OCI-LY7 (cell line): ENCODE results near the gene SLFN5.

Experiments used
- CTCF ChIP-seq: fragments of 200-600 bp; sonication (generic); conservative IDR thresholded peaks from 2 replicates; pipeline ENCODE4 v1.5.1; 2014; ENCODE audit warnings: mild to moderate bottlenecking, antibody characterized with exemption, low read length, moderate library complexity, mixed read lengths
- EZH2phosphoT487 ChIP-seq: fragments of 200-600 bp; sonication (generic); IDR thresholded peaks from 2 replicates; pipeline ENCODE4 v1.6.1; 2018; ENCODE audit warnings: low read depth, borderline replicate concordance, mild to moderate bottlenecking, mixed run types, antibody characterized with exemption, low read length, moderate library complexity, mixed read lengths

GRCh38 chr17:35284955-35285354, 42.1 kb downstream of the SLFN5 start:
- TF ChIP-seq CTCF = no peak
- no peak for TF ChIP-seq EZH2phosphoT487
